ENCODE measurements around the gene KIAA1328. TPM values are rescaled to one million over a fixed set of nuclear protein-coding genes. Genes with fewer than 3 reads are reported as not detected.

KIAA1328 gene
- total RNA-seq, 1 experiment from 2014 or later, result 15.5 TPM

- Histone ChIP-seq H3K9me2 (replicated peaks; ENCODE audit: insufficient read depth, low read length) (0 out of 2 replicates have a peak, but pooled peaks cover 4% of the 10 kb centered on the region), H3K4me2 (ENCODE audit: low read depth, low read length, poor library complexity, severe bottlenecking) (no peak overlapping the region), H3K4me1 (ENCODE audit: low read length) (peaks cover 10% of the 10 kb centered on the region), H3K9ac (ENCODE audit: low read length) (no peak overlapping the region), H3K27me3 (ENCODE audit: low read length) (no peaks in the 10 kb centered on the region), H4K20me1 (ENCODE audit: insufficient read depth, low read depth, low read length) (no peaks in the 10 kb centered on the region), H2AFZ (ENCODE audit: low read length) (no peak overlapping the region), H3K36me3 (ENCODE audit: insufficient read depth, low read length) (no peaks in the 10 kb centered on the region), H3K27ac (ENCODE audit: low read length) (no peak overlapping the region), H3K79me2 (ENCODE audit: low read length) (no peaks in the 10 kb centered on the region), H3K9me3 (ENCODE audit: low read length) (no peaks in the 10 kb centered on the region), H3K4me3 (ENCODE audit: low read length) (no peak overlapping the region)
- no peak for DNase-seq
Measured at GRCh38 chr18:37272841-37273240, 443.9 kb downstream of the KIAA1328 start.

DNA sequence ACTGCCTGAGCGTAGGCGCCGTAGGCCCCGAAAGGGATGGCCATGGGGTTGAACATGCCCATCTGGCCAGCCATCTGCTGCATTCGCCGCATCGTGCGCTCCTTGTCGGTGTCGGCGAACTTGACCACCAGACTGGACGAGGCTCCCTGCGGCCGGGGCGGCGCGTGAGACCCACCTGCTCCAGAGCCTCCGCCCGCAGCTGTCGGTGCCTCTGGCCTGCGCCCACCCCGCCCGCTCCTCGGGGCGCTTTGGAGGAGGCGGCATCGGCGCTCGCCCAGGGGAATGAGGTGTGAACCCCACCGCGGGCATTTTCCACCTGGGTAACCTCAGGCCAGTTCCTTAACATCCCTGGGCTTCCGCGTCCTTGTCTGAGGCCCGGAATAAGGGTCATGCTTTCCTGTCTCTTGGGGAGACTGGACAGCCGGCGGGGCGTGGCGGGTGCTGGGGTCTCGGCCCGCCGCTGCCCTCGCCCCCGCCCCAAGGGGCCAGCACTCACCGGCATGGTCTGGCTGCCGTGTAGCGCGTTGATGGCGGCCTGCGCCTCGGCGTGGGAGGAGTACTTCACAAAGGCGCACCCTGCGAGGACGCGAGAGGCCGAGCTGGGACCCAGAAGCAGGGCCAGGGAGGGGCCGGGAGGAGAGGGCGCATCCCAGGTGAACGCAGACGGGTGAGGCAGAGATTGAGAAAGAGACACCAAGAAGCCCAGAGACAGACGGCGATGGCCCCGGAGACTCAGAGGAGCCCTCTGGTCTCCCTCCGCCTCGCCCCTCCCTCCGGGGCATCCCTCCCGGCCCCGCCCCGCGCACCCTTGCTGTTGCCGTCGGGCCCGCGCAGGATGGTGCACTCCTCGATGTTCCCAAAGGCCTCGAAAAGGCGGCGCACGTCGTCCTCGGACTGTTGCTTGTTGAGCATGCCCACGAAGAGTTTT is 445.6 kb downstream of the KIAA1328 start:
- Histone ChIP-seq H3K9me3 (ENCODE audit: low read length) (no peaks in the 10 kb centered on the region), H3K36me3 (ENCODE audit: insufficient read depth, low read length) (no peaks in the 10 kb centered on the region), H3K4me1 (ENCODE audit: low read length) (no peaks in the 10 kb centered on the region), H3K27ac (ENCODE audit: low read length) (no peak overlapping the region), H3K79me2 (ENCODE audit: low read length) (no peaks in the 10 kb centered on the region), H3K9me2 (replicated peaks; ENCODE audit: insufficient read depth, low read length) (0 out of 2 replicates have a peak, but pooled peaks cover 4% of the 10 kb centered on the region), H4K20me1 (ENCODE audit: insufficient read depth, low read depth, low read length) (no peaks in the 10 kb centered on the region), H2AFZ (ENCODE audit: low read length) (no peak overlapping the region), H3K4me2 (ENCODE audit: low read depth, low read length, poor library complexity, severe bottlenecking) (no peak overlapping the region), H3K27me3 (ENCODE audit: low read length) (no peaks in the 10 kb centered on the region), H3K4me3 (ENCODE audit: low read length) (no peak overlapping the region), H3K9ac (ENCODE audit: low read length) (no peak overlapping the region)
- DNase-seq, result no peak

GRCh38 chr18:37275237-37275741 is 446.4 kb downstream of the KIAA1328 start:
- Histone ChIP-seq H3K9me3 (ENCODE audit: low read length) (no peaks in the 10 kb centered on the region), H3K4me1 (ENCODE audit: low read length) (no peaks in the 10 kb centered on the region), H4K20me1 (ENCODE audit: insufficient read depth, low read depth, low read length) (no peaks in the 10 kb centered on the region), H3K79me2 (ENCODE audit: low read length) (no peaks in the 10 kb centered on the region), H3K9me2 (replicated peaks; ENCODE audit: insufficient read depth, low read length) (0 out of 2 replicates have a peak, but pooled peaks cover 2% of the 10 kb centered on the region), H3K36me3 (ENCODE audit: insufficient read depth, low read length) (no peaks in the 10 kb centered on the region), H3K27ac (ENCODE audit: low read length) (no peak overlapping the region), H3K4me3 (ENCODE audit: low read length) (no peak overlapping the region), H3K27me3 (ENCODE audit: low read length) (no peaks in the 10 kb centered on the region), H3K4me2 (ENCODE audit: low read depth, low read length, poor library complexity, severe bottlenecking) (no peak overlapping the region), H2AFZ (ENCODE audit: low read length) (no peak overlapping the region), H3K9ac (ENCODE audit: low read length) (no peak overlapping the region)
- no peak for DNase-seq

DNA sequence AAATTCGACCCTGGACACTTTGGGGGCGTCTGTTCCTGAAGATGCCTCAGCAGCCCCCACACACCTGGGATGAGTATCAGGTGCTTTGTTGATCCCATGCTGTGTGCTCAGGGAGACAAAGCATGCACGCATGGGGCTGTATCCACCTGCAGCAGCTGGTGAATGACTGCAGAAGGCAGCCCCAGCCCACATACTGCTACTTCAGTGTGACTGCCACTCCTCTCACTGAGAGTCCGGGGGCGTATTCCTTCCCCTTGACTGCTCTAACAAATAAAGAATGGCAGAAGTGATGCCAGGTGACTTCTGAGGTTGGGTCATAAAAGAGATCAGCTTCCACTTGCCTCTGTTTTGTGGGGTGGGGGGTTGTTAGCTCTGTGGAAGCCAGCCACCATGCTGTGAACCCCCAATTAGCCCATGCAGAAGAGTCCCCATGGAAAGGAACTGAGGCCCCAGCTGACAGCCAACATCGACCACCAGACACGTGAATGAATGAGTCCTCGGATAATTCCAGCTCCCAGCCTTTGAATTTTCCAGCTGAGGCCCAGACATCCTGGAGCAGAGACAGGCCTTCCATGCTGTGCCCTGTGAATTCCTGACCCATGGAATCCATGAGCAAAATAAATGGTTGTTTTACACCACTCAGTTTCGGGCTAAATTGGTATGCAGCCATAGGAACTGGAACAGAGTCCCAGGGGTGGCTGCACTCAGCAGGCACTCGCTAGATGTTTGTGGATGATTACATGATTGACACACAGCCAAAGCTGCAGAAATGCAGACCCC is 447.4 kb downstream of the KIAA1328 start:
- DNase-seq, result no peak
- no peaks in the 10 kb centered on the region for H3K79me2 ChIP-seq (ENCODE audit: low read length)
- H3K27ac ChIP-seq (ENCODE audit: low read length), result no peak overlapping the region
- no peak overlapping the region for H3K4me3 ChIP-seq (ENCODE audit: low read length)
- H3K4me1 ChIP-seq (ENCODE audit: low read length), result no peaks in the 10 kb centered on the region
- no peak overlapping the region for H3K9ac ChIP-seq (ENCODE audit: low read length)
- no peaks in the 10 kb centered on the region for H3K36me3 ChIP-seq (ENCODE audit: insufficient read depth, low read length)
- no peaks in the 10 kb centered on the region for H3K9me3 ChIP-seq (ENCODE audit: low read length)
- no peak overlapping the region for H2AFZ ChIP-seq (ENCODE audit: low read length)
- H4K20me1 ChIP-seq (ENCODE audit: insufficient read depth, low read depth, low read length), result no peaks in the 10 kb centered on the region
- H3K4me2 ChIP-seq (ENCODE audit: low read depth, low read length, poor library complexity, severe bottlenecking), result no peak overlapping the region
- no peaks in the 10 kb centered on the region for H3K9me2 ChIP-seq (replicated peaks; ENCODE audit: insufficient read depth, low read length)
- no peaks in the 10 kb centered on the region for H3K27me3 ChIP-seq (ENCODE audit: low read length)

GRCh38 chr18:37277804-37278203 is 448.9 kb downstream of the KIAA1328 start:
- Histone ChIP-seq H4K20me1 (ENCODE audit: insufficient read depth, low read depth, low read length) (no peaks in the 10 kb centered on the region), H3K9ac (ENCODE audit: low read length) (no peak overlapping the region), H2AFZ (ENCODE audit: low read length) (no peak overlapping the region), H3K4me3 (ENCODE audit: low read length) (no peak overlapping the region), H3K4me2 (ENCODE audit: low read depth, low read length, poor library complexity, severe bottlenecking) (no peak overlapping the region), H3K9me2 (replicated peaks; ENCODE audit: insufficient read depth, low read length) (no peaks in the 10 kb centered on the region), H3K27me3 (ENCODE audit: low read length) (no peaks in the 10 kb centered on the region), H3K79me2 (ENCODE audit: low read length) (no peaks in the 10 kb centered on the region), H3K4me1 (ENCODE audit: low read length) (no peaks in the 10 kb centered on the region), H3K27ac (ENCODE audit: low read length) (no peak overlapping the region), H3K9me3 (ENCODE audit: low read length) (no peaks in the 10 kb centered on the region), H3K36me3 (ENCODE audit: insufficient read depth, low read length) (no peaks in the 10 kb centered on the region)
- no peak for DNase-seq

Other genes starting within 250 kb of the KIAA1328 start
- 116 and 160 TPM in 2 replicates for gene TPGS2, start 125 bp upstream of the KIAA1328 start, total RNA-seq (2014; rRNA removed; shearing (Covaris generic); ENCODE audit: low replicate concordance)